Measurements from ENCODE around the gene PHACTR3.

DNA sequence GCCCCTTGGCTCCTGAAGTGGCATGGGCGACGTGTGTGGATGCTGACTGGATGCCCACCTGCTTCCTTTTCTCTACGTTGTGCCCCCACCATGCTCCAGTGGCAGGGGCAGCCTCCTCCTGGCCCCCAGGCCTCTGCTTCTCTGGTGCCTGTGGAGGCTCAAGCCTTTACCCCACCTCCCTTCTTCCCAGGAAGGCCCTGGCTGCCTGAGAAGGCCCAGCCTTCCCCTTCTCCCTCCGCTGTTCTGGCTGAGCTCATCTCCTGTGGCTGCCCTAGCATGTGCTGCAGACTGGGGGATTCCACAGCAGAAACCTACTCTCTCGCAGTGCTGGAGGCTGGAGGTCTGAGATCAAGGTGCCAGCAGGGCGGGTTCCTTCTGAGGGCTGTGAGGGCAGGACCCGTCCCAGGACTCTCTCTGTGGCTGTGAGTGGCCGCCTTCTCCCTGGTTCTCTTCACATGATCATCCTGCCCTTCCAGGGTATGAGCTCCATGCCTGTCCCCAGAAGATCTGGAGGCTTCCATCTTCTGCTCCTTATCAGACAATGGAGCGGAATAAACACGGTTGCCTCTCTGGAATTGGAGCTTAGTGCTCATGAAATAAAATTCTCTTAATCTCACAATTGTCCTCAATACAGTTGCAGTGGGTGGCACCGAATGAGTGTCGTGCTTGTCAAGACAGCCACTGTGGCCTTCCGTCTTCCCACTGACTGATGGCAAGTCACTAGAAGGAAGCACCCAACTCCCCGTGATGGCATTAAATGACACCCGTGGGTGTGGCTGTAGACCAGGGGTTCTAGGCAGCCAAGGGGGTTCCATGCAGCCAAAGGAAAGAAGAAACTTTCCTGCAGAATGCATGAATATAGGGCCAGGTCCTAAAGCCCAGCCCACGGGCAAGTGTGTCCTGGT is 25.1 kb downstream of the PHACTR3 start:
- TF ChIP-seq, protein P1, sequence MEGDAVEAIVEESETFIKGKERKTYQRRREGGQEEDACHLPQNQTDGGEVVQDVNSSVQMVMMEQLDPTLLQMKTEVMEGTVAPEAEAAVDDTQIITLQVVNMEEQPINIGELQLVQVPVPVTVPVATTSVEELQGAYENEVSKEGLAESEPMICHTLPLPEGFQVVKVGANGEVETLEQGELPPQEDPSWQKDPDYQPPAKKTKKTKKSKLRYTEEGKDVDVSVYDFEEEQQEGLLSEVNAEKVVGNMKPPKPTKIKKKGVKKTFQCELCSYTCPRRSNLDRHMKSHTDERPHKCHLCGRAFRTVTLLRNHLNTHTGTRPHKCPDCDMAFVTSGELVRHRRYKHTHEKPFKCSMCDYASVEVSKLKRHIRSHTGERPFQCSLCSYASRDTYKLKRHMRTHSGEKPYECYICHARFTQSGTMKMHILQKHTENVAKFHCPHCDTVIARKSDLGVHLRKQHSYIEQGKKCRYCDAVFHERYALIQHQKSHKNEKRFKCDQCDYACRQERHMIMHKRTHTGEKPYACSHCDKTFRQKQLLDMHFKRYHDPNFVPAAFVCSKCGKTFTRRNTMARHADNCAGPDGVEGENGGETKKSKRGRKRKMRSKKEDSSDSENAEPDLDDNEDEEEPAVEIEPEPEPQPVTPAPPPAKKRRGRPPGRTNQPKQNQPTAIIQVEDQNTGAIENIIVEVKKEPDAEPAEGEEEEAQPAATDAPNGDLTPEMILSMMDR (IDR thresholded peaks at IDR 0.05), result no peak
- TF ChIP-seq POLR2A (IDR thresholded peaks at IDR 0.05), result no peak
- no peak for TF ChIP-seq POLR2AphosphoS5 (IDR thresholded peaks at IDR 0.05)

Data from prostate gland (tissue), 2 donors.